Stomach smooth muscle (tissue), 2 donors: ENCODE results near the gene HP1BP3.
A peak's percentile ranks its signal among the peaks of the same experiment; 100 is the strongest.

Experiments
- H3K27ac ChIP-seq: one replicate; pipeline ENCODE4 v1.7.0; 2013; ENCODE audit warnings: mild to moderate bottlenecking, low read length, inconsistent platforms
- H3K27me3 ChIP-seq, 2 donors: one replicate each; pipeline ENCODE4 v1.7.0; 2013; ENCODE audit warnings: low read length in 2 of 2; ENCODE audit not compliant: insufficient read depth in 2 of 2, control insufficient read depth in 1 of 2
- H3K36me3 ChIP-seq, 2 donors: one replicate each; pipeline ENCODE4 v1.7.0; 2013; ENCODE audit warnings: low read length in 2 of 2; ENCODE audit not compliant: control insufficient read depth in 2 of 2, insufficient read depth in 2 of 2
- H3K4me1 ChIP-seq: one replicate; pipeline ENCODE4 v1.7.0; 2013; ENCODE audit warnings: low read length; ENCODE audit not compliant: control insufficient read depth, insufficient read depth
- H3K4me3 ChIP-seq, 2 donors: one replicate each; pipeline ENCODE4 v1.7.0; 2013; ENCODE audit warnings: low read length in 2 of 2
- H3K9ac ChIP-seq, 2 donors: one replicate each; pipeline ENCODE4 v1.7.0; 2013; ENCODE audit warnings: low read length in 2 of 2, mild to moderate bottlenecking in 1 of 2
- H3K9me3 ChIP-seq, 2 donors: one replicate each; pipeline ENCODE4 v1.7.0; 2013; ENCODE audit warnings: low read length in 2 of 2; ENCODE audit not compliant: control insufficient read depth in 2 of 2
- donor health status: healthy.
- donor health status: Pancreatic carcinoma.

The HP1BP3 gene

DNA sequence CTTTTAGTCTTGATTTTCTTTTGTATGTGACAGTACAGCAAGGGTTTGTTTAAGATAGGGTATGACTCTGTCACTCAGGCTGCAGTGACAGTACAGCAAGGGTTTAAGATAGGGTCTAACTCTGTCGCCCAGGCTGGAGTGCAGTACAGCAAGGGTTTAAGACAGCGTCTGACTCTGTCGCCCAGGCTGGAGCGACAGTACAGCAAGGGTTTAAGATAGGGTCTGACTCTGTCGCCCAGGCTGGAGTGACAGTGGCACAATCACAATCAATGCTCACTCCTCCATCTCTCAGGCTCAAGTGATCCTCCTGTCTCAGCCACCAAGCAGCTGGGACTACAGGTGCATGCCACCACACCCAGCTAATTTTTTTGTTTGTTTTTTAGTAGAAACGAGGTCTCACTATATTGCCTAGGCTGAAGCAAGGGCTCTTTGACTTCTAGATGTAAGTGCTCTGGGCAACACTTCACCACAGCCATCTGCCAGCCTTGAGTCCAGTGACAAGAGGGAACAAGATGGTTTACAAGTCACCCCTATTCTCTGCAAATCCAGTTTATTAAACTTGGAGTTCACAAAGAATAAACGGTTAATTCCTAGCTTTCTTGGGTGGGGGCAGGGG lies 53.6 kb downstream of the HP1BP3 start:
- Histone ChIP-seq H3K9me3 (no peaks in the 10 kb centered on the region), H3K36me3 (peaks cover 8% of the 10 kb centered on the region in 2 donors), H3K27me3 (peaks cover 16 to 29% of the 10 kb centered on the region in 2 donors), H3K27ac (no peak overlapping the region), H3K9ac (peak overlapping the region; percentile 60 to 65), H3K4me3 (peak overlapping the region; percentile 84 to 93), H3K4me1 (peaks cover 29% of the 10 kb centered on the region)

DNA sequence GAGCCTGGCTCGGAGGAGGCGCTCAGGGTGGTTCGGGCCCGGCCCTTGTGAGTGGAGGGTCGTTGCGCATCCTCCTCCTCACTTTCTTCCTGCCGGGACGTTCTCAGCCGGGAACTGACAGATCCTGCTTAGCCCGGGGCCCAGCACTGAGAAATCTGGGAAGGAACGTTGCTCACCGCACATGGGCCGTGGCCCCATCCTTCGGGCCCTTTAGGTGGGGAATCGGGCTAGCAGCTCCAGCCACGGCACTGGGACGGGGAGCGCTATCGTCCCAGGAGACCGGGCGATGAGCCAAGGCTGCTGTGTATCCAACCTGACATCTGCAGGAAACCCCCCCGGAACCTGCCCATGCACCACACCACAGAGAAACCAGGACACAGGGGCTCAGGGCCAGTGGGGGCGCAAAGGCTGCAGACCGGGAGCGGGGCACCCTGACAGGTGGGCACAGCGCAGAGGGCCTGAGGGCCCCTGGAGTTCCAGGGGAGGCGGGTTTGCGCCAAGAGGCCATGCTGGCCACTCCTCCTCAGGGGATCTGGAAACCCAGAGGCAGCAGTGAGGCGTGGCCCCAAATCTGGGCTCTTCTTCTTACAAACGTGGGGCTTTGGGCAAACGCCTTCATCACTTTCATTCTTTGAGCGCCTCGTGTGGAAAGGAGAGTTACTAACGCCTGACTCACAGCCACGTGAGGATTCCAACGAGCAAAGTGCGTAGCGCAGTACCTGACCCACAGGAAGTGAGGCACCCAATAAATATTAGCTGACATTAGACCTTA lies 54.3 kb downstream of the HP1BP3 start, which contains the start of gene SH2D5:
SH2D5 (minus strand) TSS at position 116 of the 772 bp plus-strand sequence. CDS start 4,659 bp downstream, outside the sequence.
- peak within 1 kb of the TSS; percentile 60 to 65 for H3K9ac ChIP-seq
- H3K4me1 ChIP-seq: peaks cover 29% of the 10 kb centered on the region
- no peak within 1 kb of the TSS for H3K27ac ChIP-seq
- H3K9me3 ChIP-seq: no peaks in the 10 kb centered on the region
- H3K4me3 ChIP-seq: peak within 1 kb of the TSS; percentile 84 to 93
- H3K36me3 ChIP-seq: peaks cover 6 to 8% of the 10 kb centered on the region in 2 donors
- peaks cover 20 to 29% of the 10 kb centered on the region in 2 donors for H3K27me3 ChIP-seq

DNA sequence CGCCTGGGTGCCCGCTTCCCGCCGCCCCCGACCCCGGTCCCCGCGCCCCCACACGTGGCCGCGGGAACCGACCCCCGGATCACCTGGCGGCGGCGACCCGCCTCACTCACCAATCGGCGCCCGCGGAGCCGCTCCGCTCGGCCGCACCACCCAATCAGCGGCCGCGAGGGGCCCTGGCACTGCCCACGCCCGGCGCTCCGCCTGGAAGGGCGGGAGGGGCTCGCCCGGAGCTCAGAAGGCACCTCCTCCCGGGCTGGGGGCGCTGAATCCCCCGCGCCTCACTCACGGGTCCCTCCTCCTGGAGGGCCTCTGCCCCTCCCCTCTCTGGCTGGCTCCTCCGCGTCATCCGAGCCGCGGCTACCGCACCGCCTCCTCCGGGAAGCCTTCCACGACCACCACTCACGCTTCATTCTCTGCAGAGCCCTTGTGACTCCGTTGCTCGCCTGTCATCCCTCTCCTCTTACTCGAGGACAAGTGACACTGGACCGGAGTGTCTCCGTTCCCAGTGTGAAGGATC lies 55.0 kb downstream of the HP1BP3 start:
- Histone ChIP-seq H3K36me3 (peaks cover 2% of the 10 kb centered on the region in 2 donors), H3K4me1 (peaks cover 29% of the 10 kb centered on the region), H3K27me3 (peaks cover 23 to 29% of the 10 kb centered on the region in 2 donors), H3K9ac (peak overlapping the region; percentile 36 to 65), H3K9me3 (no peaks in the 10 kb centered on the region), H3K27ac (no peak overlapping the region), H3K4me3 (peak overlapping the region; percentile 84 to 93)

DNA sequence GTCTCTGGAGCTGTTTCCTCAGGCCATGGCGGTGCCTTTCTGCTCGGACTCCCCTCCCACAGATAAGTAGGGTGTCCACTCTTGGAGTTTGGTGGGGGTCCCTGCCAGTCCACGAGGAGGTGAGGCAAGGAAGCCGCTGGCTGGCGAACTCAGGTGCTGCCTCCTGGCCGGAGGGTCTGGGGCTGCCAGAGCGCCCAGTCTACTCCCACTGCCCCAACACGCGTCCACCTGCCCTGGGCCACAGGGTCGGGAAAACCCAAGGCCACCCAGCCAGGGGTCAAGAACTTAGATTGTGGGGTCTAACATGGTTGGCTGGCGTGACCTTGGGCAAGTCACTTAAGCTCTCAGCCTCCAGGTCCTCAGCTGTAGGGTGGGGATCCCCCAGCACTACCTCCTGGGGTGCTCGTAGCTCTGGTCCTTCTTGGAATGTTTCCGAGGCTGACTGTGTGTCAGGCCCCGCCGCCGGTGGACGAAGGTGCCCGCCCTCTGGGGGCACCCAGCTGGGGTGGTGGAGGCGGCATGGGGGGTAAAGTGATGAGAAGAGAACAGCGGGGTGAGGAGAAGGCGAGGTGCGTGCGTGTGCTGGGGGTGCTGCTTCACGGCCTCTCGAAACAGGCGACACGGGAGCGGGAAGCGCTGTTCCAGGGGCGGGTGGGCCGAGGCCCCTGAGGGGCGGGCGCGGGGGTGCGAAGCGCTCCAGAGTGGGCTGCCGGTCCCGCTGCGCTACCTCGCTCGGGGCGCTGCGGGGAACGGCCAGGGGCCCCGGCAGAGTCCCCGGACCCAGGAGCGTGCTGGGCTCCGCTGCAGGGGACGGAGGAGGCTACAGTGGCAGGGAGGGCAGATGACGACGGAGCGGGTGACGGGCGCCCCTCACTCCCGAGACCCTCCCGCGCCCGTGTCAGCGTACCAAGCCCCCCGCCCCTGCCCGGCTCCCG lies 55.8 kb downstream of the HP1BP3 start:
- Histone ChIP-seq H3K27me3 (peaks cover 23 to 29% of the 10 kb centered on the region in 2 donors), H3K4me1 (peaks cover 29% of the 10 kb centered on the region), H3K9me3 (no peaks in the 10 kb centered on the region), H3K27ac (no peak overlapping the region), H3K4me3 (peak overlapping the region; percentile 25 to 84), H3K36me3 (no peaks in the 10 kb centered on the region), H3K9ac (peak overlapping the region in 1 of 2 donors; percentile 33)

DNA sequence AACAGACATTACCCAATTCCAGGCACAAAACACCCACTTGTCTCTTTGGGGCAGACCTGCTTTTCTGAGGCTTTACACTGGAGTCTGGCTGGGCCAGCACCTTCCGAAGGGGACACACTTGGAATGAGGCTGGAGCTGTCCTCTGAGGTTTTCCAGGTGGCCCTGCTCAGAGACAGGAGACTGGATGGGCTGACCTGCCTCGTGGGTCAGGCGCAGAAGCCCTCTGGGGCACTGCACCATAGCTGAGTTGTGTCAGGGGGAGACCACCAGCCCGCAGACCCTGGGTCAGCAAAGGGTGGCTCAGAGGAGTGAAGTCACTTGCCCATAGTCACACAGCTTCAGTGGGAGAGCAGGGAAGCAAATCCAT lies 56.4 kb downstream of the HP1BP3 start:
- H3K4me1 ChIP-seq: peaks cover 29% of the 10 kb centered on the region
- H3K9me3 ChIP-seq: no peaks in the 10 kb centered on the region
- no peaks in the 10 kb centered on the region for H3K36me3 ChIP-seq
- H3K27ac ChIP-seq: no peak overlapping the region
- H3K4me3 ChIP-seq: no peak overlapping the region
- no peak overlapping the region for H3K9ac ChIP-seq
- peaks cover 23 to 29% of the 10 kb centered on the region in 2 donors for H3K27me3 ChIP-seq

DNA sequence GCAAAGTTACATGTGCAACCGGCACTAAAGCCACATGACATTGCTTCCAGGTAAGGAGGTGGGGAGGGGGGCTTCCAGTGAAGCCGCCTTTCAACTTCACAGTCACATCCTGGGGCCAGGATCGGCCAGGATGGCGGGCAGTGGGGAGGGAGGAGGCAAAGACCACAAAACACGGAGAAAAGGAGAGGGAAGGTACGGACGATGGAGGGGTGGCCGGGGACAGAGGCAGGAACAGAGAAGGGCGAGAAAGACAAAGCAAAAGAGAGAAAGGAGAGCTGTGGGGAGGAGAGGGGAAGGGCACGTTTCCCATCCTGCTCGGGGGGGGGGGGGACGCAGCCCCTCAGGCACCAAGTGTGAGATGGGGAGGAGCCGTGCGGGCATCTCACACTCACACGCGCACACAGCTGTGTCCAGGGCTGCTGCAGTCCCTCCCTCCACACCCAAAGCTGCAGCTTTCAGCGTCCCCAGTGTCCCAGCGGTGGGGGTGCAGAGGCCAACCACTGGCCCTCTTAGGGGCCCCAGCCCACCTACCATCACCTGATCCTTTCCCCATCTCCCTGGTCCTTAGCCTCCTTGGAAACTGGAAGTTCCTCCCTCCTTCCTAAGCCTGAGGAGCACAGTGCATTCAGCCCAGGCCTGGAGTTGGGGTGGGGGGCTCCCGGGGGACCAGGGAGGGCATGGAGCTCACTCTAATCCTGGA lies 57.0 kb downstream of the HP1BP3 start:
- Histone ChIP-seq H3K27ac (no peak overlapping the region), H3K27me3 (peaks cover 23 to 29% of the 10 kb centered on the region in 2 donors), H3K9ac (no peak overlapping the region), H3K9me3 (no peaks in the 10 kb centered on the region), H3K36me3 (no peaks in the 10 kb centered on the region), H3K4me1 (peaks cover 29% of the 10 kb centered on the region), H3K4me3 (no peak overlapping the region)

DNA sequence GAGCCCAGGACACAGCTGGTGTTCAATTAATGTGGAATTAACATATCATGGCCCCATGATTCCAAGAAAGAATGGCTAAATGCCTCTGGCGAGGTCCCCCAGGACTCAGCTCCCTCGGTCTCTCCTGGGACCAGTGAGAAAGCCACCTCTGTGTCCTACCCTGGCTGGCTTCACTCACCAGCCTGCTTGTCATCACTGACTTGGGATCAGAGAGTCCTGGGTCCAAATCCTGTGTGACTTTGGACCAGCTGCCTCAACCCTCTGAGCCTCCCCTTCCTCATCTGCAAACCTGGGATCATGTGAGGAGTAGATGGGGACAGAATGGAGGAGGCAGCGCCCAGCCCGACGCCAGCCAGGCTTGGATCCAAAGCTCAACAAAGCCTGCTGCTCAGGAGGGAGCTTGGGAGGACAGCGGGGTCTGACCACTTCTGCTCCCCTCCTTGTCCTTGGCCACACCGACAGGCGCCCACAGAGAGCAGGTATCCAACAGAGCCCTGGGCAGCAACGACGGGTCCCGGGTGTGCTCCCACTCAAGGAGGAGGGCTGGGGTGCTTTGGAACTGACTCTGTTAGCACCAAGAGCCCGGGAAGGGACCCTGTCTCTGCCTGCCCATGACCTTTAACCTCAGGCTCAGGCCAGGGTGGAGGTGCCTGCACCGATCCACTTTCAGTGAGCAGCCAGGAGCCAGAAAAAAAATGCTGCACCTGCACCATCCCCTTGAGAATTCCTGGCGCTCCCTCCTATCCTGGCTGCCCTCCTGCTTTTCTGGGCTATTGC lies 57.8 kb downstream of the HP1BP3 start:
- Histone ChIP-seq H3K9me3 (no peaks in the 10 kb centered on the region), H3K27me3 (peaks cover 23 to 29% of the 10 kb centered on the region in 2 donors), H3K27ac (no peak overlapping the region), H3K9ac (no peak overlapping the region), H3K4me3 (no peak overlapping the region), H3K4me1 (peaks cover 29% of the 10 kb centered on the region), H3K36me3 (no peaks in the 10 kb centered on the region)

DNA sequence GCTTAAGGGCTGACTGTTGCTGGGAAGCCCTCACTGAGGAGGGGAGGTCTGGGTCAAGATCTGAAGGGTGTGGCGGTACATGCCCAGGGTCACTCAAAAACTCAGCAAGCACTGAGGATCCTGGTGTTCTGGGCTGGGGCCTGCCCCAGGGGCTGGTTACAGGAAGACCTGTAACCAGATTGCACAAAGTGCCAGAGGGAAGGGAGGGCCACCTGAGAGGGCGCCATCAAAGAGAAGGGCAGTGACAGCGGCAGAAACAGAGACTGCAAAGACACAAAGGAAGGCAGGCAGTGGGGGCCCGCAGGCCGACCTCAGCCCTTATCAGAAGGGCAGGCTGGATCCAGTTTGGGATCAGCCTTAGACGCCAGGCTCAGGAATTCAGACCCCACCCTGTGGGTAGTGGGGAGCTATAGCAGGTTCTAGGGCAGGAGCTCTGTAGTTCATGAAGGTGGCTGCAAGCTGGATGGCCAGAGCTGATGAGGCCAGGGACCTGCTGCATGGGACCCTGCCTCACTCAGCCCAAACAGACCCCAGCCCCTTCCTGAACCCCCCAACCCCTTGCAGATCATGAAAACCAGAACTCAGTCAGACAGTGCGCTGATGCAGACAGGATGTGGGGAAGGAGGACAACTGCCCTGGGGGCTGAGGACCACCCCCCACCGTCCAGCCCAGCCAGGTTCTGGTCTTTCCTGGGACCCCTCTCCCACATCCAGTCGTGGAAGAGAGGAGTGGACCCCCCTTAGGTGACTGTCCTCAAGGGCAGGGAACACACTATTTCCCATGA lies 58.5 kb downstream of the HP1BP3 start:
- Histone ChIP-seq H3K9ac (no peak overlapping the region), H3K4me3 (no peak overlapping the region), H3K27ac (no peak overlapping the region), H3K9me3 (no peaks in the 10 kb centered on the region), H3K27me3 (peaks cover 23 to 29% of the 10 kb centered on the region in 2 donors), H3K4me1 (peaks cover 28% of the 10 kb centered on the region), H3K36me3 (no peaks in the 10 kb centered on the region)

DNA sequence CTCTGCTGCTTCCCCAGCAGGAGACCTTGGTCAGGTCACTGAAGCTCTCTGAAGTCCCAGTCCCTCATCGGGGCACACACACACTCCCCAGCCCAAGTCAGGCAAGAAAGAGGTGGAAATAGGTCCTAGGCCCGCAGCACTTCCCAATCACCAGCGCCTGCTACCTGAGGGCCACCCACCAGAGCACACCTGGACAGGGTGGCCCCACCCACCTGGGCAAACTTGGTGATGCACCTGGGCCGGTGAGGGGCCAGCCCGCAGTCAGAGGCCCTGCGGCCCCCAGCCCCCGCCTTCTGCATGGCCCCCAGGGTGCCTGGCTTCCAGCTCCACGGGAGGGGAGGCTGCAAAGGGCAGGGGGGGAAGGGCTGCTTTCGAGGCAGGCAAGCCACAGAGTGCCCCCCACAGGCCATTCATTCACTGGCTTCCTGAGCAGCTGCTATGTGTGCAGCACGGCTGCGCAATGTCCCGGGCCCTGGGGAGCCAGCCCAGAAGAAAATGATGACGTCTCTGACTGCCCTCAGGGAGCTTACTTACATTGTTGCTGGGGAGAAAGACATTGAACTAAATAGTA lies 59.3 kb downstream of the HP1BP3 start:
- no peak overlapping the region for H3K9ac ChIP-seq
- H3K4me3 ChIP-seq: no peak overlapping the region
- H3K9me3 ChIP-seq: no peaks in the 10 kb centered on the region
- H3K36me3 ChIP-seq: no peaks in the 10 kb centered on the region
- peaks cover 21 to 29% of the 10 kb centered on the region in 2 donors for H3K27me3 ChIP-seq
- no peak overlapping the region for H3K27ac ChIP-seq
- peaks cover 21% of the 10 kb centered on the region for H3K4me1 ChIP-seq
